PFSK-1 (cell line): ENCODE measurements around the gene CEP350.

Source experiments
- FOXP2 ChIP-seq: optimal IDR thresholded peaks from 2 replicates; pipeline ENCODE3; 2011; ENCODE audit warnings: borderline replicate concordance, control low read depth, inconsistent platforms; ENCODE audit not compliant: insufficient read depth; ENCODE audit errors: extremely low read length, extremely low read depth
- POLR2AphosphoS5 ChIP-seq: IDR thresholded peaks from 2 replicates; pipeline ENCODE4 v1.6.1; 2012; ENCODE audit warnings: low read depth, mild to moderate bottlenecking, control low read depth, low read length, moderate library complexity
- REST ChIP-seq, 2 experiments: IDR thresholded peaks; 2 replicates each; pipeline versions ENCODE4 v1.6.1 to v1.8.0; 2011 to 2012; ENCODE audit warnings: low read depth in 2 of 2, low read length in 2 of 2, control low read depth in 1 of 2, inconsistent platforms in 1 of 2, mild to moderate bottlenecking in 1 of 2, moderate library complexity in 1 of 2; ENCODE audit not compliant: insufficient read depth in 1 of 2
- SIN3A ChIP-seq: IDR thresholded peaks from 2 replicates; pipeline ENCODE4 v1.6.1; 2012; ENCODE audit warnings: mild to moderate bottlenecking, low read length, moderate library complexity, borderline replicate concordance; ENCODE audit not compliant: insufficient read depth
- TAF1 ChIP-seq: IDR thresholded peaks from 2 replicates; pipeline ENCODE4 v1.6.1; 2012; ENCODE audit warnings: low read length, control low read depth, borderline replicate concordance; ENCODE audit not compliant: insufficient read depth

The CEP350 gene

GRCh38 chr1:180042988-180043622 lies 88.5 kb downstream of the CEP350 start:
- TF ChIP-seq POLR2AphosphoS5 (no peak), SIN3A (no peak), REST (IDR thresholded peaks at IDR 0.05; ENCODE audit: insufficient read depth in 1 of 2, low read depth in 2 of 2, low read length in 2 of 2) (no peak), TAF1 (no peak), FOXP2 (no peak)

GRCh38 chr1:180043785-180044184 lies 89.2 kb downstream of the CEP350 start:
- no peak for TF ChIP-seq SIN3A
- TF ChIP-seq TAF1, result no peak
- no peak for TF ChIP-seq POLR2AphosphoS5
- no peak for TF ChIP-seq FOXP2
- no peak for TF ChIP-seq REST (IDR thresholded peaks at IDR 0.05; ENCODE audit: insufficient read depth in 1 of 2, low read depth in 2 of 2, low read length in 2 of 2)

- no peak for TF ChIP-seq POLR2AphosphoS5
- TF ChIP-seq SIN3A, result no peak
- no peak for TF ChIP-seq FOXP2
- no peak for TF ChIP-seq REST (IDR thresholded peaks at IDR 0.05; ENCODE audit: insufficient read depth in 1 of 2, low read depth in 2 of 2, low read length in 2 of 2)
- no peak for TF ChIP-seq TAF1
Measured at GRCh38 chr1:180046674-180047073, 92.1 kb downstream of the CEP350 start.

GRCh38 chr1:180053594-180054567 lies 99.3 kb downstream of the CEP350 start:
- TF ChIP-seq SIN3A (no peak), REST (IDR thresholded peaks at IDR 0.05; ENCODE audit: insufficient read depth in 1 of 2, low read depth in 2 of 2, low read length in 2 of 2) (no peak), POLR2AphosphoS5 (no peak), TAF1 (no peak), FOXP2 (no peak)
